Endothelial cell of umbilical vein (primary cell): Measurements from ENCODE around the gene PPIL1. TPM values are rescaled to one million over a fixed set of nuclear protein-coding genes. Genes with fewer than 3 reads are reported as not detected.

ENCODE experiments used
- BruUV-seq: library from RNA; stranded (reverse); fragments of 400-500 nt; replicated peaks from 2 replicates; lab custom pipeline; 2021; lab: Mats Ljungman, UMichigan
- CTCF ChIA-PET: fragments of 300-600, 350-600 bp; sonication (Branson Sonifier 250); formaldehyde crosslinking; loops from one replicate; lab custom pipeline; 2021; ENCODE audit warnings: antibody characterized with exemption, inconsistent platforms; lab: Charles Lee
- POLR2A ChIA-PET: fragments of 300-600, 350-600 bp; sonication (Branson Sonifier 250); formaldehyde crosslinking; loops from one replicate; lab custom pipeline; 2021; ENCODE audit warnings: antibody characterized with exemption, inconsistent platforms; lab: Charles Lee
- DNase-seq: peaks from one replicate; pipeline ENCODE4 v3.0.0-alpha.2; 2011; ENCODE audit warnings: low read depth, low spot score
- FAIRE-seq: peaks from 2 replicates; lab custom pipeline; 2011; peaks lifted over from hg19 to GRCh38; lab: Jason Lieb, UNC
- H2AFZ ChIP-seq: 2 replicates; pipeline ENCODE4 v1.6.0; 2012; ENCODE audit warnings: low read depth, low read length, control low read depth, inconsistent platforms
- H3K27ac ChIP-seq: 2 replicates; pipeline ENCODE4 v1.5.1; 2011; ENCODE audit warnings: low read depth, mild to moderate bottlenecking, control low read depth, low read length, moderate library complexity; ENCODE audit not compliant: insufficient read depth
- H3K27me3 ChIP-seq, 2 experiments: 2 replicates each; pipeline versions ENCODE4 v1.6.0 to v1.6.1; 2011; ENCODE audit warnings: low read length in 2 of 2, mixed read lengths in 1 of 2; ENCODE audit not compliant: control insufficient read depth in 2 of 2, insufficient read depth in 2 of 2
- H3K36me3 ChIP-seq, 2 experiments: 2 replicates in 1 of 2; 3 replicates in 1 of 2; pipeline ENCODE4 v1.5.1; 2011; ENCODE audit warnings: low read length in 2 of 2, mild to moderate bottlenecking in 1 of 2, moderate library complexity in 1 of 2; ENCODE audit not compliant: control insufficient read depth in 2 of 2, insufficient read depth in 2 of 2; ENCODE audit errors: extremely low read depth in 1 of 2
- H3K4me1 ChIP-seq: 3 replicates; pipeline ENCODE4 v1.5.1; 2011; ENCODE audit warnings: mild to moderate bottlenecking, low read length; ENCODE audit not compliant: control insufficient read depth, insufficient read depth; ENCODE audit errors: extremely low read depth
- H3K4me2 ChIP-seq: 2 replicates; pipeline ENCODE4 v1.6.1; 2011; ENCODE audit warnings: low read length, control low read depth, mixed read lengths; ENCODE audit not compliant: insufficient read depth
- H3K4me3 ChIP-seq, 3 experiments: fragments of 200-600 bp in 1 of 3; sonication (generic), shearing (Covaris generic) in 1 of 3; replicated peaks in 1 of 3; 2 replicates each; pipeline ENCODE4 v1.5.1; 2011 to 2016; ENCODE audit warnings: control low read depth in 3 of 3, low read length in 3 of 3, mild to moderate bottlenecking in 2 of 3, inconsistent platforms in 1 of 3, low read depth in 1 of 3, moderate library complexity in 1 of 3; ENCODE audit not compliant: insufficient read depth in 1 of 3
- H3K79me2 ChIP-seq: 2 replicates; pipeline ENCODE4 v1.6.0; 2012; ENCODE audit warnings: low read length, inconsistent platforms; ENCODE audit not compliant: control insufficient read depth, insufficient read depth
- H3K9ac ChIP-seq: replicated peaks from 2 replicates; pipeline ENCODE3; 2011; ENCODE audit warnings: low read length, control low read depth; ENCODE audit not compliant: insufficient read depth; ENCODE audit errors: extremely low read depth
- H3K9me1 ChIP-seq: replicated peaks from 3 replicates; pipeline ENCODE4 v1.6.0; 2011; ENCODE audit warnings: mild to moderate bottlenecking, low read length; ENCODE audit not compliant: control insufficient read depth, insufficient read depth; ENCODE audit errors: extremely low read depth
- H3K9me3 ChIP-seq: replicated peaks from 2 replicates; pipeline ENCODE4 v1.5.1; 2012; ENCODE audit warnings: low read length, inconsistent platforms; ENCODE audit not compliant: control insufficient read depth, insufficient read depth
- H4K20me1 ChIP-seq: replicated peaks from 2 replicates; pipeline ENCODE3; 2011; ENCODE audit warnings: mild to moderate bottlenecking, low read length; ENCODE audit not compliant: control insufficient read depth, insufficient read depth; ENCODE audit errors: extremely low read depth
- EZH2 ChIP-seq: IDR thresholded peaks from 2 replicates; pipeline ENCODE4 v1.6.1; 2012; ENCODE audit warnings: borderline replicate concordance, low read depth, mild to moderate bottlenecking, moderate library complexity, low read length, inconsistent platforms; ENCODE audit not compliant: severe bottlenecking
- FOS ChIP-seq: IDR thresholded peaks from 2 replicates; pipeline ENCODE4 v1.6.1; 2011; ENCODE audit warnings: mild to moderate bottlenecking, low read length, moderate library complexity, borderline replicate concordance; ENCODE audit not compliant: insufficient read depth
- GATA2 ChIP-seq: IDR thresholded peaks from 2 replicates; pipeline ENCODE4 v1.7.0; 2011; ENCODE audit warnings: low read depth, mild to moderate bottlenecking, moderate library complexity, mixed read lengths, low read length; ENCODE audit not compliant: insufficient read length, insufficient read depth
- JUN ChIP-seq: IDR thresholded peaks from 2 replicates; pipeline ENCODE4 v1.6.1; 2011; ENCODE audit warnings: borderline replicate concordance, low read depth; ENCODE audit not compliant: insufficient read length, insufficient read depth
- MYC ChIP-seq: IDR thresholded peaks from one replicate; pipeline ENCODE4 v1.6.1; 2011; ENCODE audit warnings: mild to moderate bottlenecking, low read depth, low read length
- POLR2A ChIP-seq: IDR thresholded peaks from 2 replicates; pipeline ENCODE4 v1.6.1; 2012; ENCODE audit warnings: low read depth, mild to moderate bottlenecking, control low read depth, low read length
- POLR2AphosphoS5 ChIP-seq: IDR thresholded peaks from 2 replicates; pipeline ENCODE4 v1.6.1; 2012; ENCODE audit warnings: low read depth, mild to moderate bottlenecking, control low read depth, low read length, moderate library complexity; ENCODE audit not compliant: insufficient read depth
- dilution Hi-C: fragments of 300-500 bp; cut with MboI; formaldehyde crosslinking; loops from one replicate; pipeline ENCODE4 v1.15.0; 2019; ENCODE audit warnings: low sequenced_read_pairs; ENCODE audit not compliant: extremely low pct_ligation_motif_present
- intact Hi-C: fragments of 100-400 bp; cut with micrococcal nuclease; formaldehyde crosslinking; loops from one replicate; pipeline ENCODE4 v1.10.0; 2022
- polyA plus RNA-seq, 4 experiments: library from polyadenylated mRNA; depleted of rRNA in 3 of 4; stranded (reverse) in 3 of 4; unstranded in 1 of 4; fragments of >200 nt; gene quantifications; 2 replicates each; pipeline versions ENCODE4 v1.2.1 to v1.2.3, GENCODE V29; 2011 to 2012; ENCODE audit warnings: missing spikeins in 1 of 4
- total RNA-seq: library from RNA; stranded (reverse); gene quantifications from 2 replicates; pipeline ENCODE4 v1.2.3, GENCODE V29; 2021
- TF ChIP-seq, protein P1 (sequence below), 2 donors: IDR thresholded peaks; 1 replicate in 1 of 2; 2 replicates in 1 of 2; pipeline ENCODE4 v1.5.1; 2011; ENCODE audit warnings: low read length in 2 of 2, mild to moderate bottlenecking in 2 of 2, moderate library complexity in 2 of 2, control low read depth in 1 of 2, inconsistent platforms in 1 of 2, low read depth in 1 of 2; ENCODE audit not compliant: insufficient read depth in 1 of 2; ENCODE audit errors: extremely low read depth in 1 of 2
- TF ChIP-seq, protein P2 (sequence below): IDR thresholded peaks from 2 replicates; pipeline ENCODE4 v1.6.1; 2011; ENCODE audit not compliant: insufficient read depth, insufficient read length

PPIL1 gene
- total and polyA plus RNA-seq, 2 donors (not counting 3 experiments of a cell fraction or from before 2014, with no cell fraction given), result 28.6 to 35.6 TPM

DNA sequence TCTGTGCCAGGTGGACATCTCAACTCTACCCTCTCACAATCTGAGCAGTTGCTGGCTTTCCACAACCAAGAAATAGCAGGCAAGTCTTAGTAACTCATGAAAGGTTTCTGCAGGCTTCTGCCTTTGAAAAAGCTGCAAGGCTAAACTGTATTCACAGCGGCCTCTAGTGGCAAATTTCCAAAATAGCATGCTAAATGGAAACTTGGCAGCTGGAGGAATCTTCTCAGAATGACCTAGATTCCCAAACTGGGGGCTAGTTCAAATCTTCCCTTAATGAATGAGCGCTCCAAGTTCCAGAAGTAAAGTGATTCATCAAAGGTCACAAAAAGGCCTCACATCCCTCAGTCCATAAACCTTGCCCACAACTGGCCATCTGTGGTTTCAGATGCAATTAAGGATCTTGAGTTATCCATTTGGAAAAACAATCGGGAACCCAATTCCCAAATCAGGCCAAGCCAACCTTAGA is 23.4 kb downstream of the PPIL1 start:
- no peaks in the 10 kb centered on the region for H3K9me3 ChIP-seq
- BruUV-seq, result no TSS peak
- FAIRE-seq, result peak; percentile 88

DNA sequence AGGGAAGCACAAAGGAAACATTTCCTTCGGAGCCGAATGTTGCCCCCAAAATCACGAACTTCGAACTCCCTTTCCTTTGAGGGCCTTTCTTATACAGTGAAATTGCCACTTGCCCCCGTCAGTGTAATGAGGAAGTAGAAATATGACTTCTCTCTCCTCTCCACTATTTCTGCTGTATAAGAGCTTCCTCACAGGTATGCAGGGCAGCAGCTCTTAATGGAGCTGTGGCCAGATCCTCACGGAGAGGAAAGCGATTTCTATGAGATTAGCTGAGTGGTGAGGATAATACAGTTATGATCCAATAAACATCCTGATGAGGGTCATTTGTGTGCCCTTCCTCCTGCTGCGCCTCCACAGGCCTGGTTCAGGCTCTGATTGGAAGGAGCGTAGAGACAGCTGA is 24.6 kb downstream of the PPIL1 start:
- Histone ChIP-seq H4K20me1 (no peaks in the 10 kb centered on the region), H3K9me1 (no peaks in the 10 kb centered on the region), H3K79me2 (no peaks in the 10 kb centered on the region), H3K27ac (no peak overlapping the region), H3K9ac (no peak overlapping the region), H3K4me1 (peaks cover 30% of the 10 kb centered on the region), H3K4me3 (no peak overlapping the region), H3K4me2 (no peak overlapping the region), H2AFZ (no peak overlapping the region), H3K36me3 (peaks cover 0 to 2% of the 10 kb centered on the region in 2 experiments), H3K27me3 (no peaks in the 10 kb centered on the region), H3K9me3 (no peaks in the 10 kb centered on the region)
- CTCF ChIA-PET, result interaction anchor here (0.9 to 8.7 kb wide), 15 partner anchors 9 to 168 kb away, joined by 3 to 552 read pairs (median 6); partner anchors contain the start of genes C6orf89 and MTCH1
- FAIRE-seq, result no peak
- intact Hi-C loops (loop anchor here (10.0 kb wide), 1 partner anchor 225 kb away; no protein-coding TSS in a partner anchor), dilution Hi-C loops (loop anchor here (5.0 kb wide), 1 partner anchor 38 kb away; no protein-coding TSS in a partner anchor)
- no TSS peak for BruUV-seq
- TF ChIP-seq MYC (no peak), POLR2AphosphoS5 (no peak), GATA2 (no peak), EZH2 (no peak), JUN (no peak), POLR2A (no peak), FOS (no peak)
- TF ChIP-seq, protein P1, sequence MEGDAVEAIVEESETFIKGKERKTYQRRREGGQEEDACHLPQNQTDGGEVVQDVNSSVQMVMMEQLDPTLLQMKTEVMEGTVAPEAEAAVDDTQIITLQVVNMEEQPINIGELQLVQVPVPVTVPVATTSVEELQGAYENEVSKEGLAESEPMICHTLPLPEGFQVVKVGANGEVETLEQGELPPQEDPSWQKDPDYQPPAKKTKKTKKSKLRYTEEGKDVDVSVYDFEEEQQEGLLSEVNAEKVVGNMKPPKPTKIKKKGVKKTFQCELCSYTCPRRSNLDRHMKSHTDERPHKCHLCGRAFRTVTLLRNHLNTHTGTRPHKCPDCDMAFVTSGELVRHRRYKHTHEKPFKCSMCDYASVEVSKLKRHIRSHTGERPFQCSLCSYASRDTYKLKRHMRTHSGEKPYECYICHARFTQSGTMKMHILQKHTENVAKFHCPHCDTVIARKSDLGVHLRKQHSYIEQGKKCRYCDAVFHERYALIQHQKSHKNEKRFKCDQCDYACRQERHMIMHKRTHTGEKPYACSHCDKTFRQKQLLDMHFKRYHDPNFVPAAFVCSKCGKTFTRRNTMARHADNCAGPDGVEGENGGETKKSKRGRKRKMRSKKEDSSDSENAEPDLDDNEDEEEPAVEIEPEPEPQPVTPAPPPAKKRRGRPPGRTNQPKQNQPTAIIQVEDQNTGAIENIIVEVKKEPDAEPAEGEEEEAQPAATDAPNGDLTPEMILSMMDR (IDR thresholded peaks at IDR 0.05; ENCODE audit: extremely low read depth in 1 of 2, insufficient read depth in 1 of 2, low read depth in 1 of 2, low read length in 2 of 2), result no peak
- TF ChIP-seq, protein P2, sequence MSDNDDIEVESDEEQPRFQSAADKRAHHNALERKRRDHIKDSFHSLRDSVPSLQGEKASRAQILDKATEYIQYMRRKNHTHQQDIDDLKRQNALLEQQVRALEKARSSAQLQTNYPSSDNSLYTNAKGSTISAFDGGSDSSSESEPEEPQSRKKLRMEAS, result no peak
- POLR2A ChIA-PET, result interaction anchor here (0.5 kb wide), 1 partner anchor 88 kb away, joined by 4 read pairs; no protein-coding TSS in a partner anchor
- no peak for DNase-seq

More for the DNA sequence above, 23.4 kb downstream of the PPIL1 start:
- Histone ChIP-seq H3K9ac (no peak overlapping the region), H3K27me3 (no peaks in the 10 kb centered on the region), H3K4me1 (peaks cover 30% of the 10 kb centered on the region), H3K27ac (no peak overlapping the region), H3K4me3 (no peak overlapping the region), H3K36me3 (peaks cover 2 to 9% of the 10 kb centered on the region in 2 experiments), H2AFZ (no peak overlapping the region), H4K20me1 (no peaks in the 10 kb centered on the region), H3K4me2 (no peak overlapping the region), H3K79me2 (no peaks in the 10 kb centered on the region), H3K9me1 (no peaks in the 10 kb centered on the region)
- intact Hi-C loops (loop anchor here (1.0 to 10.0 kb wide), 6 partner anchors 24 to 226 kb away; no protein-coding TSS in a partner anchor), dilution Hi-C loops (loop anchor here (5.0 kb wide), 1 partner anchor 39 kb away; no protein-coding TSS in a partner anchor)
- TF ChIP-seq GATA2, result no peak
- TF ChIP-seq, protein P1 (IDR thresholded peaks at IDR 0.05; ENCODE audit: extremely low read depth in 1 of 2, insufficient read depth in 1 of 2, low read depth in 1 of 2, low read length in 2 of 2), result peak; percentile 70 to 85
- peak; percentile 81 for DNase-seq
- CTCF ChIA-PET, result interaction anchor here (0.6 to 8.7 kb wide), 31 partner anchors 9 to 359 kb away, joined by 3 to 552 read pairs (median 11); partner anchors contain the start of genes C6orf89, MTCH1 and PPIL1
- POLR2A ChIA-PET, result no interaction called here
